Omental fat pad (tissue), 4 donors: ENCODE results near the gene RNASE4. TPM values are rescaled to one million over a fixed set of nuclear protein-coding genes. Genes with fewer than 3 reads are reported as not detected.

Experiments used
- ATAC-seq: fragments of 150-250 bp; one replicate; pipeline ENCODE4 v1.9.1; 2016; ENCODE audit warnings: mild to moderate bottlenecking, moderate library complexity; ENCODE audit not compliant: low FRiP score
- DNase-seq: peaks from one replicate; pipeline ENCODE4 v3.0.0-alpha.2; 2019; ENCODE audit warnings: low spot score
- total RNA-seq, 4 donors: library from RNA; depleted of rRNA; stranded (reverse); fragments of >200 nt; gene quantifications; one replicate each; pipeline ENCODE4 v1.1.0, GENCODE V29; 2016
- TF ChIP-seq, protein P1 (sequence below), 3 donors: fragments of 450-650 bp; IDR thresholded peaks; one replicate each; pipeline ENCODE4 v1.5.1; 2016 to 2017; ENCODE audit warnings: antibody characterized with exemption in 3 of 3, mild to moderate bottlenecking in 3 of 3, moderate library complexity in 2 of 3

RNASE4 gene
- total RNA-seq, 4 donors from 2014 or later = 115 to 280 (median 181) TPM

DNA sequence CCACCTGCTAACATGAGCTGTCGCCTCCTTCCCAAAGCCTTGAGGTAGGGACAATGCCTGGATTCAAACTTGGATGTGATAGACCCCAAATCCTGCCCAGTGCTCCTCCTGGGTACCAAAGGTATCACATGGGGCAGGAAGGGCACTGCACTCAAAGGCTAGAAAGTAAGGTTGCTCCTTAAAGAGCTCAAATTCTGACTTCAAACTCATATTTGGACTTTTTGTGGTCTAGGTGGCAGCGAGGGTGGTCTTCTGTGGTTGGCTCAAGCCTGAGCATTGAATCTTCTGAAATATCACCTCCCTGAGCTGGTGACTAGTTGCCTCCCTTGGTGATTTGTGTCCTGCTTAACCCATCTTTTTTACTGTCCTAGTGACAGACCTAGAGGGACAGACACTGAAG is 8.3 kb upstream of the RNASE4 start:
- ATAC-seq (no peak), DNase-seq (no peak)
- TF ChIP-seq, protein P1, sequence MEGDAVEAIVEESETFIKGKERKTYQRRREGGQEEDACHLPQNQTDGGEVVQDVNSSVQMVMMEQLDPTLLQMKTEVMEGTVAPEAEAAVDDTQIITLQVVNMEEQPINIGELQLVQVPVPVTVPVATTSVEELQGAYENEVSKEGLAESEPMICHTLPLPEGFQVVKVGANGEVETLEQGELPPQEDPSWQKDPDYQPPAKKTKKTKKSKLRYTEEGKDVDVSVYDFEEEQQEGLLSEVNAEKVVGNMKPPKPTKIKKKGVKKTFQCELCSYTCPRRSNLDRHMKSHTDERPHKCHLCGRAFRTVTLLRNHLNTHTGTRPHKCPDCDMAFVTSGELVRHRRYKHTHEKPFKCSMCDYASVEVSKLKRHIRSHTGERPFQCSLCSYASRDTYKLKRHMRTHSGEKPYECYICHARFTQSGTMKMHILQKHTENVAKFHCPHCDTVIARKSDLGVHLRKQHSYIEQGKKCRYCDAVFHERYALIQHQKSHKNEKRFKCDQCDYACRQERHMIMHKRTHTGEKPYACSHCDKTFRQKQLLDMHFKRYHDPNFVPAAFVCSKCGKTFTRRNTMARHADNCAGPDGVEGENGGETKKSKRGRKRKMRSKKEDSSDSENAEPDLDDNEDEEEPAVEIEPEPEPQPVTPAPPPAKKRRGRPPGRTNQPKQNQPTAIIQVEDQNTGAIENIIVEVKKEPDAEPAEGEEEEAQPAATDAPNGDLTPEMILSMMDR (IDR thresholded peaks at IDR 0.05) = no peak

DNA sequence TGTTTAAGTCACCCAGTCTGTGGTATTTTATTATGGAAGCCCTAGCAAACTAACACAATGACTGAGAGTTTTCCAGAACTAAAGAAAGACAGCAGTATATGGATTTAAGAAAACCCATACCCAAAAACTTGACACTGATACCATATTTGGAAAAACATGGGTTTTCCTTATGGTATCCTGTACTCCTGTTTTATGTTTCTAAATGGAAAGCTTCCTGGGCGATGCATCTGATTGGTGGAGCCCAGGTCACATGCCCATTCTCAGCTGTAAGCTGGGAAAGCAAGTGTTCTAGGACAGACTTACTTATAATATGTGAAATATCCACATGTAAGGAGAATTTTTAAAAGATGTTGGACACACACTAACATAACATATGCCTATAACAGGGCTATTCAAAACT is 4.5 kb upstream of the RNASE4 start:
- DNase-seq = no peak
- ATAC-seq = no peak
- TF ChIP-seq, protein P1 (IDR thresholded peaks at IDR 0.05) = no peak

- DNase-seq = no peak
- no peak for ATAC-seq
These were observed 4.0 kb upstream of the RNASE4 start for GRCh38 chr14:20680363-20680762.

GRCh38 chr14:20680843-20681347 is 3.5 kb upstream of the RNASE4 start:
- TF ChIP-seq, protein P1 (IDR thresholded peaks at IDR 0.05) = no peak
- no peak for ATAC-seq
- no peak for DNase-seq

More at GRCh38 chr14:20680363-20680762, 4.0 kb upstream of the RNASE4 start:
- TF ChIP-seq, protein P1 (IDR thresholded peaks at IDR 0.05) = no peak

- DNase-seq (peak; percentile 65), ATAC-seq (peak; percentile 49)
- TF ChIP-seq, protein P1 (IDR thresholded peaks at IDR 0.05) = no peak
These were observed 2.8 kb upstream of the RNASE4 start for GRCh38 chr14:20681348-20682126.

- DNase-seq (no peak), ATAC-seq (no peak)
These were observed 2.3 kb upstream of the RNASE4 start for GRCh38 chr14:20682127-20682434.

More at GRCh38 chr14:20682127-20682434, 2.3 kb upstream of the RNASE4 start:
- TF ChIP-seq, protein P1 (IDR thresholded peaks at IDR 0.05) = no peak
